Stimulated activated CD8-positive, alpha-beta memory T cell treated with anti-CD3 and anti-CD28 coated beads, Interleukin-7, amount 100 ng/mL, for 24 hours (primary cell): ENCODE data around the gene NEUROG1.
"Not testable (repeated sequence)": the region's sequence is repeated elsewhere in the genome, so short reads cannot be mapped to it uniquely, and the experiment has no call there.

Source experiments
- DNase-seq: peaks from one replicate; pipeline ENCODE4 v3.0.0-alpha.2; 2020; ENCODE audit warnings: low read depth

NEUROG1 gene

DNA sequence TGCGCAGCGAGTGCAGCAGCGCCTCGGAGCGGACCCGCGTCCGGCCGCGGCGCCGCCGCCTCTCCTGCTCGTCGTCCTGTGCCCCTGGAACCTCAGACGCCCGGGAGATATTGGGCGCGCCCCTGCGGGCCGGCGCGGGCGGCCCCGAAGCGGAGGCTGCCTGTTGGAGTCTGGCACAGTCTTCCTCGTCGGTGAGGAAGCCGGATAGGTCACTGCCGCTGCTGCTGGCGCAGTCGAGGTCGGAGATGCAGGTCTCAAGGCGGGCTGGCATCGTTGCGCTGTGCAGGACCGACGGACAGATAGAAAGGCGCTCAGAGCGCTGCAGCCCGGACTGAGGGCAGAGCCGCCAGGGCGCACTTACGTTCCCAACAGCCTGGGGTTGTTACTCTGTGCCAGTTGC is 344 bp downstream of the NEUROG1 start:
- DNase-seq = no peak

DNA sequence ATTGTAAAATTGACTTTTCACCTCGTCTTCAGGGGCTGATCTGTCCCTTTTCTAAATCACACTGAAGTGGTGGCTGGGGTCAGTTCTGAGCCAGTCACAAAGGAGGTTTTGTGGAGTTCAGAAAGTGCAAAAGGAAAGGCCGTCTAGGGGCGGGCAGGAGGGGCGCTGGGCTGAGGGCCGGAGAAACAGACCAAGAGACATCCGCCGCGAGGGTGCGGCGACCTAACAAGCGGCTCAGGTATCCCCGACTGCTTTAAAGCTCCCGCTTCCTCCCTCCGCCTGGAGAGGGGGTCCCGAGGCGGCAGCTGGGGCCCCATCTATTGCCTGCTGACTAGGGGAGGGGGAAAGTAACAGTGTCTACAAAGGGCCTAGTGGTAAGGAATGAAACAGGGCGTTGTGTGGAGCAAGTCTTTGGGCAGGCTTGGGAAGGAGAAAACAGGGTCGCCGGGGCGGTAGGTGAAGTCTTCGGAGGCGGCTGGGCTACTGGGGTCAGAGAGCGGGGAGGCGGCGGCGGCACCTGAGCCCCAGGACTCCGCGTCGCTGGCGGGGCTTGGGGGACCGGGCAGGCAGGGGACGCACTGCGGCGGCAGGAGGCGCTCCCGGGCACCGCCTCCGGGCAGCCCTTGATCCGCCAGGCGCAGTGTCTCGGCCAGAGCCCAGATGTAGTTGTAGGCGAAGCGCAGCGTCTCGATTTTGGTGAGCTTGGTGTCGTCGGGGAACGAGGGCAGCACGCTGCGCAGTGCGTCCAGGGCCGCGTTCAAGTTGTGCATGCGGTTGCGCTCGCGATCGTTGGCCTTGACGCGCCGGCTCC is 950 bp downstream of the NEUROG1 start:
- DNase-seq = no peak

DNA sequence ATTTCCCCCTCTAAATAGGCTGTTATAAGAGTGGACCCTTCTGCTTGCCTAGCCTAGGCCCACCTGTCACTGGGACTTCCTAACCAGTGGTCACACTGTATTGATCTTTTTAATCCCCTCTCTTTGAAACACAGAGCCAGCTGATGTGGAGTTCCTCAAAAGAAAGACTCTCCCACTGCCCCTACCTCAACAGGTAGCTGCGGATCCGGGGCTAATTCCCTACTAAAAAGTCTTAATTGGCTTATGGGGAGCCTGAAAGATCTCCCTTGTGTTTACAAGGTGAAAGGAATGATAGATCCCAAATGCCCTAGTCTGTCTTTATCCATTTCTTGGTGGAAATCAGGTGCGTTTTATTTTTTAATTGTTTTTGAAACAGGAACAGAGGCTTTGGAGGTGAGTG is 2.0 kb downstream of the NEUROG1 start:
- no peak for DNase-seq

DNA sequence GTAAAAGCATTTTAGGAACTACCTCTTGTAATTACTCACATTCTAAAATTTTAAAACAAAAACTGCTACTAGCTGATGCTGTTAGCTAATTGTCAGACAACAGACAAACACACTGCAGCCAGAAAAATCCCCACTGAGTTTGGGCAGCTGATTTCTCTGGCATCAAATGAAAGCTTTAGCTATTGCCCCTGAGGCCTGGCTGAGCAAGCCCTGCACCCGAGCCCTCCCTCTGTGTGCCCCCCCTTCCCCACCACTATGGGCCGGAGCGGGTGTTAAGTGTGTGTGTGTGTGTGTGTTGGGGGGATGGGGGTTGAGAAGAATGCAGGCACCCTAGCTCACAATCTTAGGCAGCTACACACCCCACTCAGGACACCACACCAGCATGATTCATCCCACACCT is 2.4 kb downstream of the NEUROG1 start:
- no peak for DNase-seq

DNA sequence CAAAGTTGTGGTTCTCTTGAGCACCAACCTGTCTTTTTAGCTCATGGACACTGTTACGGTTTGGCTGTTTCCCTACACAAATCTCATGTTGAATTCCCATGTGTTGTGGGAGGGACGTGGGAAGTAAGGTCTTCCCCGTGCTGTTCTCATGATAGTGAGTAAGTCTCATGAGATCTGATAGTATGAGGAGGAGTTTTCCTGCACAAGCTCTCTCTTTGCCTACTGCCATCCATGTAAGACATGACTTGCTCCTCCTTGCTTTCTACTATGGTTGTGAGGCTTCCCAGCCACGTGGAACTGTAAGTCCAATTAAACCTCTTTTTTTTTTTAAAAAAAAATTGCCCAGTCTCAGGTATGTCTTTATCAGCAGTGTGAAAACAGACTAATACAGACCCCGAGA is 6.2 kb downstream of the NEUROG1 start:
- not testable (repeated sequence) for DNase-seq

DNA sequence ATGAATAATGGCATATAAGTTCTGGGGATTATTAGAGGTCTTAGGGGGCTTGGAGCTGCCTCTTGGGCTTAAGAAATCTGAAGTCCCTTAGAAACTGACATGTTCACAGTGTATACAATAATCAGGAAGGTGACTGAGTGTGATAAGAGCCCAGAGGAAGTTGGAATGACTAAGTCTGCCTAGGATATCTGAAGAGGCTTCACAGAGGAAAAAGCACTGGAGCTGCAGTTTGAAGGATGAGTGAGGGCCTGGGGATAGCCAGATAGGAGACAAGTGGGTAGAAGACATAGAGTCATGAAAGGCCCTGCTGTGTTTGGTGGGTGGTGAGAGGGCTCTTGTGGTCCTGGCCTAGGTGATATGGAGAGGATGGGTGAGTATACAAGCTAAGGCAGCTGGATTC is 8.8 kb downstream of the NEUROG1 start:
- no peak for DNase-seq

DNA sequence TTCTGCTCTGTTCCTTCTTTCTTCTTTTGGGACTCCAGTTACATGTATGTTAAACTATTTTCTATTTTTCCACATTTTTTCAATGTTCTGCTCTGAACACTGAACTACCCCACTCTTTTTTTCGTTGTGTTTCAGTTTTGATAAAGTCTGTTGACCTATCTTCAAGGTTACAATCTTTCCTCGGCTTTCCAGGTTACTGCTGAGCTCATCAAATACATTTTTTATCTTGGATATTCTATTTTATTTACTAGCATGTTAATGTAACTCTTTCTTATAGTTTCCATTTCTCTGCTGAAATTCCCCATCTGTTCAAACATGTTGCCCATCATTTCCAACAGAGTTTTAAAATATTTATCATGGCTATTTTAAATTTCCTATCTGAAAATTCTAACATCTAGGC is 13.8 kb downstream of the NEUROG1 start:
- no peak for DNase-seq

DNA sequence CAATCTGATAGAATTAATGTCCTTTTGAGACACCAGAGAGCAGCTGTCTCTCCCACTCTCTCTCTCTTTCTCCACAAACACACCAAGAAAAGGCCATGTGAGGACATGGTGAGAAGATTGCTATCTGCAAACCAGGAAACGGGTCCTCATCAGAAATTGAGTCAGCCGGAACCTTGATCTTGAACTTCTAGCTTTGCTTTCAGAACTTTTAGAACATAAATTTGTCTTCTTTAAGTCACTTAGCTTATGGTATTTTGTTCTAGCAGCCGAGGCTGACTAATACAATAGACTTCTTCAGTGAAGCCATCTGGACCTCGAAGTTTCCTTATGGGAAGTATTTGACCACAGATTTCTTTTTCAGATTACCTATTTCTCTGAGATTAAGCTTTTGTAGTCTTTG is 18.1 kb downstream of the NEUROG1 start:
- DNase-seq = no peak

DNA sequence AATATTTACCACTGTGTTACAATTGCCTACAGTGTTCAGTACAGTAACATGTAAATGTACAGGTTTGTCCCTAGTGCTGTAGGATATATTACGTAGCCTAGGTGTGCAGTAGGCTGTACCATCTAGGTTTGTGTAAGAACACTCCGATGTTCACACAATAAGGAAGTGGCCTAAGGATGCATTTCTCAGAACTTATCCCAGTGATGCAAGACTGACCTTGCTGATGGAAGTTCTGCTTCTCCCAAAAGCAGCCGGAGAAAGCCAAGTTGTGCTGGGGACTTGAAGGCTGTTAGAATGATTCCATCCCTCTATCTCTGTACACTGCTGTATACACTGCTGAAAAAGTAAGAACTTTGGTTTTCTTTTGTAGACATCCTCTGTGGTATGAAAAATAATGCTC is 21.6 kb downstream of the NEUROG1 start:
- DNase-seq = no peak

DNA sequence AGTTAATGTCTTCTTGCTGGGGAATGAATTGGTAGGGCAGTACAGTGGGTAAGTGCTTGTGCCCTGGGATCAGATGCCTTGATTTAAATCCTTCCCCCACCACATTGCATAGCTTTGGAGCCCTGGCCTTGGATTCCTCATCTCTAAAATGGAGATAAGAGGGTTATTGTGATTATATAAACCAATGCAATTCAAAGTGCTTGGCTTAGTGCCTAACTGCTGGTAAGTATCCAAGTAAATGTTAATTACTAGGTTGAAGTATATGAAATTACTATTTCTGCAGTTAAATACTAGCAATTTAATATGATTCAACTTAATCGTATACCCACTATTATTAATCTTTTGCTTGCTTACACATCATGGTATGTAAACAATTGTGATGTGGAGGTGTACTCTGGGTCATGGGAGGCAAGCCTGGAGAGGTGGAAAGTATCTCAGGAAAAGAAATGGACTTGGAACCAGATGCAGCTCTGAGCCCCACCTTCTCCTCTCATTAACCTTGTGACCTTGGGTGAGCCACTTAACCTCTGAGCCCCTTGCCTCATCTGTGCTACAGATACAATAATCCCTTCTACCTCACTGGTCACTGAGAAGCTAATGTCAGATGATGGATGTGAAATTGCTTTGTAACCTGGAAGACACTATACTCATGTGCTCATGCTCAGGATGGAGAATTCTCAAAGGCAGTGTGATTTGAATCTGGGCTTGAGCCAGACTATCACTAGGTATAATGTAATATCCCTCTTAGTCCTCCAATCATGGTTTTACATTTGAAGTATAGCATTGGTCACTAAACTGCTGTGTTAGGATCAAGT is 23.8 kb downstream of the NEUROG1 start:
- DNase-seq = no peak

DNA sequence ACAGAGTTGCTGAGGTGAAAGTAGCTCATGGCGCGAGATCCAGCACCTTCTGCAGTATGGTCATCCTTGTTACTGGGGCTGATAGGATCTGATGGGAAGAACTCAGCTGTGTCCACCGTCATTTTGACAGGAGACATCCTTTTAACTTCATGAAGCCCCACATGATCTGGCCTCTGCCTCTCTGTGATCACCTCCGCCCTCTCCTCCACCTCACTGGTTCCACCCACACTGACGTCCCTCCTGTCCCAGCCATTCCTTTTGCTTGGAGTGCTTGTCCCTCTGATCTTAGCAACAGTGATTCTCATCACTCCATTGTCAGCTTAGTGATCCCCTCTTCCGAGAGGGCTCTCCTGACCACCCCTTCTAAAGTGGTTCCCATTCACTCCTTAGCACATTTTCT is 25.8 kb downstream of the NEUROG1 start:
- DNase-seq = no peak

DNA sequence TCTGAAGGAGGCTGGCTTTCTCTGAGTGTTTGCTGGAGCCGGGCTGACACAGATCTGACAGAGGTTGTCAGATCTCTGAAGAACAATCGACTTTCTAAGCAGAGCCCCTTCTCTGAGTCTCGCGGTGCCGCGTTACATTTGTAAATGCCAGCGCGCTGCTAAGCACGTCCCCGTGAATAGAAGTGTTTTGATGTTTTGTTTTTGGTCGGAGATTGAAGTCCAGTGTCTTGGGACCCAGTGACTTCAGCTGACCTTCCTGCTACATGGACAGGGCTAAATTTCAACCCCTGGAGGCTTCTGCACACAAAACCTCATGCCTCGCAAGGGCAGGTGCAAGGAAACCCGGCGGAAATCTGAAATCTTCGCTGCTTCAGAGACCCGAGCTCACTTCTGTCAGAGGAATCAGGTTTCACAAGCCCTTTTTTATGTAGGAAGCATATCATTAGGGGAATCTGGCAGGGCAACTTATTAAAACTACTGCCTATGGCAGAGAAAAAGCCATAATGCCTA is 27.2 kb downstream of the NEUROG1 start:
- DNase-seq = no peak

DNA sequence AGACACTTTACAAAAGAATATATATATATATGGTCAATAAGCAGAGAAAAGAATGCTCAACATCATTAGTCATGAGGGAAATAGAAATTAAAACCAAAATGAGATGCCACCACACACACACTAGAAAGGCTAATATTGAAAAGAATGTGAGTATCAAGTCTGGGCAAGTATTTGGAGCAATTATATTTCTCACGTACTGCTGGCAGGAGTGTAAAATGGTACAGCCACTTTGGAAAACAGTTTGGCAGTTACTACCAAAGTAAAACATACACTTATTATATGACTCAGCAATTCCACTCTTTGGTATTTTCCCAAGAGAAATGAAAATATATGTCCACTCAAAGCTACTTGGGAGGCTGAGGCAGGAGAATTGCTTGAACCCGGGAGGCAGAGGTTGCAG is 29.8 kb downstream of the NEUROG1 start:
- no peak for DNase-seq

DNA sequence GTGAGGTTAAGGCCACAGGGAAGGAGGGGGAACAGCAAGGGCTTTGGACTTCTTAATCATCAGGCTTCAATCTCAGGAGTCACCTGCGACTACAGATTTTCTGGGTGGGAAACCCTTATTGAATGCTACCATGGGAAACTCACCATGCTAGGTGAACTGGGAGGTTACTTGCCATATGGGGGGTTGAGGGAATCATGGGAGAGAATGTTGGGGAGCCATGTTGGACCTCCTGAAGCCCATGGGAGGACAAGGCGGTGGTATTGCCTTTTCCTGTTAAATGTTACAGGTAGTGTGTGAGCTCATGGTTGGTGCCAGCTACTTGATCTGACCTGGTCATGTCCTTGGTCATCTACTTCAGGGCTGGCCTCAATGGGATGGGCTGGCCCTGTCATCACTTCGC is 31.4 kb downstream of the NEUROG1 start:
- no peak for DNase-seq

DNA sequence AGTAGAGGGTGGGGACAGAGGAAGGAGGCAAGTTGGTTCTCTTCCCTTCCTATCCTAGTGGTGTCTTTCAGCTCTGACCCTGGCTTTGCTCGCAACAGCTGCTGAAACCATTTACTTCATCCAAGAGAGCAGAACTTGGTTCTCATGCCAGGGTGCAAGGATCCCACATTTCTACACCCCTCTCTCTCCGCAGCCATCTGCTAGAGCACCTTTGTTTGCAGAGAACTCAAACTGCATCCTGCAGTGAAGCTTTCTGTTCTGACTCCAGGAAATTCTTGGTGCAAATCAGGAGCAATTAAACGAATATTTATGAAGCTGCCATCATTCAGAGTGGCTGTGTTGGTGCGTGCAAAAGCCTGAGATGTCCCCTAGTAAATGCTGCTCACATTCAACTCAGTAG is 31.9 kb downstream of the NEUROG1 start:
- no peak for DNase-seq

DNA sequence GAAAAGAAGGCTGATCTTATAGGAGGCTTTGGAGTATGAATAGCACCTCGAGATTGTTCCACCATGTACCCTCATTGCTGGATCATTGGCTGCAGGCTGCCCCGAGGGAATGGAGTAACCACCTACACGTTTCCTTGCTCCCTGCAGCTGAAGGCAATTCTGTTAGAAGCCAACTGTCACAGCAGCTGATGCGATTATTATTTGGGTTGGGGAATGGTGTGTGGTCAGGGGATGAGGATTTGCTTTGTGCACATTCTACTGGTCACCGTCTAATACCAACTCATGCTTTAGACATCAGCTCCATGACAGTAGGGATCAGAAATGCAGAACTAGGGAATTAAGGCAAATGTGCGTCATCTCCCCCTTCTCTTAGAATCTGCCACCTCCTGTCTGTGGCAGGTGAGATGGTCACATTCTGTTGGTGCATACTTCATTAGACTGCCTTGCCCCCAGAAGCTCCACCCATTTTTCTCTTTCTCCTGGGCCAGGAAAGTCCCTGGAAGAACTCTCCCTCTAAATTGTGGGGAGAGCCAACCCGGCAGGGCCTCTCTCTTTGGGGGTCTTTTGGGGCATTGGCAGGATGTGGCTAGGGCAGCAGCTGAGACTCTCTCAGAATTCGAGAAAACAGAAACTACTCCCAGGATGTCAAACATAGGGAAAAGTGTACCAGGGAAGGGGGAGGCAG is 32.8 kb downstream of the NEUROG1 start:
- no peak for DNase-seq

DNA sequence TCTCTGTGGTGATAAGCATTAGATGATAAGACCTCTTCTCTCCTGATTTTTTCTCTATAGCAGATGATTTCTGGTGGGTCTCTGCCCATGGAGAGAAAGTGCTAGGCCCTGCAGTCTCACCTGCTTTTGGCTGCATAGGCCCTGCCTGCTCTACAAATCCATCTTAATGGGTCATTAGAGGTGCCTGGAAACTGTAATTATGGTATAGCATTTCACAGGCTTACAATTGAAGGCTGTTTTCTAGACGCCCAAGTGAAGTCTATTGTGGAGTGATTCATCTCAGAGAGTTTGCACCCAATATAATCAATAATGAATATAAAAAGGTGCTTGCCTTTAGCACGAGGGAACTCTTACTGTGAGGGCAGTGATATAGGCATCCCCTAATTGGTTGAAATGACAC is 33.8 kb downstream of the NEUROG1 start:
- no peak for DNase-seq

DNA sequence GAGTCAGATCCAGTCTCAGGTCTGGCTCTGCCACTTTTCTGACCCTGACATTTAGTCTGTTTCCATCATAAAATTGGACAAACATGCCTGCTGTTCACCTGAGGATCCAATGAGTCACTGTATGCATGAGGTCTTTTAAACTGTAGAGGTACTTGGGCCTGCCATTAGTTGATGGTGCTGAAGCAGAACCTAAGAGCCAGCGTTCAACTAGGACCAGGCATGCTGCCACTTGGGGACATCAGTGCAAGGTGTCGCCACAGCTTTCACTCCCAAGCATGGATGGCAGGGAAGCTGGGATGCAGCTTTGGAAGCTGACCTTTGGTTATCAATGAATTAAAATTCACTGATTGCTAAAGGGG is 37.1 kb downstream of the NEUROG1 start:
- DNase-seq = no peak

DNA sequence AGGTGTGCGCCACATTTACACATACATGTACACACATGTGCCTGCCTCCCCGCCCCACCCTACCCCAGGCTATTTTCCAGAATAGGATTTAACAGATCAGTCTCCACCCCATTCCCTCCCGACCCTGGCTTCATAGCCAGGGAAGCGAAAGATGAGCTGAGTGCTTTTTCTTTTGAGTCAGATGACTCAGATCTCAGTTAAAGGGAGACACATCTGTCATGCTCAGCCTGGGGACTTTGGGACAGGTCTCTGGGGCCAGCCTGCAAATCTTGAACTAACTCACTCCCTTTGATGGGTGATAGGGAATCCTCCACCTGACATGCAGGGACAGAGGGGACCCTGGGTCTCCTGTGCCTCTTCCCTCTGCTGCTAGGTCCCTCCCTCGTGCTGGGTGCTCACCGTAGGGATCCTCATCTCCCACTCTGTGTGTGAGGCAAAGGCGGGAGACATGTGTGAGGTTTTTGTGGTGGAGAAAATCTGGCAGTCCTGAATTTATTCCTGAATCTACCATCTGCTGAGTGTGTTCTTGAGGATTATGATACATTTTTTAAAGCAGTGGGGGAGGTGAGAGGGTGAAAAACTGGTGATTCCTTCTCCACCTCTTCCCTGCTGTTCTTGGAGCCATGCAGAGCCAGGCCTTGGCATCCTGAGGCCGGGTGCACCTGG is 37.7 kb downstream of the NEUROG1 start:
- no peak for DNase-seq

DNA sequence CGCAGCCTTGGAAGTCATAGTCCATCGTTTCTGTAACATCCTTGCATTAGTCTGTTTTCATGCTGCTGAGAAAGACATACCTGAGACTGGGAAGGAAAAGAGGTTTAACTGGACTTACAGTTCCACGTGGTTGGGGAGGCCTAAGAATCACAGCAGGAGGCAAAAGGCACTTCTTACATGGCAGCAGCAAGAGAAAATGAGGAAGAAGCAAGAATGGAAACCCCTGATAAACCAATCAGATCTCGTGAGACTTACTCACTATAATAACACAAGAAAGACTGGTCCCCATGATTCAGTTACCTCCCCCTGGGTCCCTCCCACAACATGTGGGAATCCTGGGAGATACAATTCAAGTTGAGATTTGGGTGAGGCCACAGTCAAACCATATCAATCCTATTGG is 40.2 kb downstream of the NEUROG1 start:
- DNase-seq = not testable (repeated sequence)

DNA sequence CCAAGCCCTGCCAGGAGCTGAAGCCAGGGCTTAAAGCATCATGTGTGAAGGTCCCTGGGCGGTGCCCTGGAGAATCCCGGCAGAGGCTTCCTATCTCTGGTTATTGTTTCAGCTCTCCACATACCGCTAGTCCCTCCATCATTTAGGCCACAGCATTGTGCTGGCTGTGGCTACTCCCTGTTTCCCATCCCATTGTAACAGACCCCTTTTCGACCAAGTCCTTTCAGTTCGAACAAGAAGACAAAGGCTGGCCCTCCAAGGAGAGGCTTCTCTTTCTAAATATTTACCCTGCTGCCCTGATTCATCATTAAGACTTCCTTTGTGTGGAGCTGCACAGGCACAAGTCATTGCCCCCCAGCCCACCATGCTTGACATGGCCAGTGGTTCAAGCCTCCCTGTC is 41.6 kb downstream of the NEUROG1 start:
- no peak for DNase-seq
